K562 (cell line): Measurements from ENCODE around the gene RC3H2. TPM values are rescaled to one million over a fixed set of nuclear protein-coding genes. Genes with fewer than 3 reads are reported as not detected.

Source experiments
- ATAC-seq: fragments of 200-7000 bp; cut with Tn5 transposase; 3 replicates; pipeline ENCODE4 v1.9.1; 2020; ENCODE audit warnings: moderate library complexity
- BruUV-seq: library from RNA; stranded (reverse); fragments of 400-500 nt; replicated peaks from 2 replicates; lab custom pipeline; 2021; lab: Mats Ljungman, UMichigan
- CTCF ChIA-PET: fragments of 300-600 bp; formaldehyde crosslinking; extraction: SDS; loops from one replicate; lab custom pipeline; 2021; ENCODE audit warnings: low intra/inter-chr PET ratio; lab: Yijun Ruan, JAX
- POLR2A ChIA-PET: fragments of 300-600, 350-650 bp; sonication (Branson Sonifier 250); formaldehyde crosslinking; extraction: SDS; loops from one replicate; lab custom pipeline; 2021; ENCODE audit warnings: antibody characterized with exemption, inconsistent platforms; lab: Yijun Ruan, JAX
- DNase-seq, 4 experiments: peaks; one replicate each; pipeline versions ENCODE4 v3.0.0 to v3.0.0-alpha.2; 2011 to 2018; ENCODE audit warnings: low spot score in 3 of 4, mixed read lengths in 3 of 4; ENCODE audit errors: extremely low read depth in 1 of 4
- FAIRE-seq: peaks from 2 replicates; lab custom pipeline; 2011; peaks lifted over from hg19 to GRCh38; lab: Jason Lieb, UNC
- H2AFZ ChIP-seq: 2 replicates; pipeline ENCODE4 v1.6.0; 2011; ENCODE audit warnings: low read depth, low read length, control low read depth, inconsistent platforms
- H3K27ac ChIP-seq: fragments of 200-600 bp; 3 replicates; pipeline ENCODE4 v1.8.0; 2011; ENCODE audit warnings: low read depth, mild to moderate bottlenecking, control low read depth, inconsistent platforms, low read length, moderate library complexity, mixed read lengths; ENCODE audit errors: extremely low read depth
- H3K27me3 ChIP-seq, 2 experiments: fragments of 300-600 bp in 1 of 2; 2 replicates in 1 of 2; 3 replicates in 1 of 2; pipeline versions ENCODE4 v1.6.0 to v1.8.0; 2011; ENCODE audit warnings: inconsistent platforms in 2 of 2, low read length in 2 of 2, mild to moderate bottlenecking in 1 of 2, mixed read lengths in 1 of 2, moderate library complexity in 1 of 2; ENCODE audit not compliant: control insufficient read depth in 2 of 2, insufficient read depth in 2 of 2
- H3K36me3 ChIP-seq: fragments of 300-600 bp; 3 replicates; pipeline ENCODE4 v1.8.0; 2011; ENCODE audit warnings: mild to moderate bottlenecking, low read length, inconsistent platforms; ENCODE audit not compliant: control insufficient read depth, insufficient read depth
- H3K4me1 ChIP-seq, 2 experiments: fragments of 200-600 bp in 1 of 2; replicated peaks in 1 of 2; 2 replicates in 1 of 2; 3 replicates in 1 of 2; pipeline versions ENCODE4 v1.5.1 to v1.8.0; 2011; ENCODE audit warnings: inconsistent platforms in 2 of 2, low read length in 2 of 2, mild to moderate bottlenecking in 1 of 2, mixed read lengths in 1 of 2, moderate library complexity in 1 of 2; ENCODE audit not compliant: control insufficient read depth in 2 of 2, insufficient read depth in 2 of 2
- H3K4me2 ChIP-seq: 2 replicates; pipeline ENCODE4 v1.6.1; 2011; ENCODE audit warnings: low read length, control low read depth, inconsistent platforms, mixed read lengths; ENCODE audit not compliant: insufficient read depth
- H3K4me3 ChIP-seq: fragments of 200-600 bp; sonication (generic), shearing (Covaris generic); 2 replicates; pipeline ENCODE4 v1.5.1; 2016; ENCODE audit warnings: control low read depth, inconsistent platforms
- H3K79me2 ChIP-seq: fragments of 200-600 bp; 3 replicates; pipeline ENCODE4 v1.8.0; 2011; ENCODE audit warnings: low read length, inconsistent platforms; ENCODE audit not compliant: control insufficient read depth, insufficient read depth
- H3K9ac ChIP-seq, 2 experiments: 2 replicates each; pipeline versions ENCODE4 v1.6.0 to v1.6.1; 2011; ENCODE audit warnings: low read depth in 2 of 2, low read length in 2 of 2, control low read depth in 1 of 2, inconsistent platforms in 1 of 2, mild to moderate bottlenecking in 1 of 2, mixed read lengths in 1 of 2; ENCODE audit not compliant: insufficient read depth in 1 of 2
- H3K9me1 ChIP-seq: one replicate; pipeline ENCODE4 v1.6.0; 2011; ENCODE audit warnings: inconsistent platforms, mild to moderate bottlenecking, low read length, moderate library complexity; ENCODE audit not compliant: control insufficient read depth, insufficient read depth
- H3K9me3 ChIP-seq: replicated peaks from 2 replicates; pipeline ENCODE4 v1.5.1; 2011; ENCODE audit warnings: low read depth, low read length, inconsistent platforms; ENCODE audit not compliant: control insufficient read depth, insufficient read depth
- H4K20me1 ChIP-seq: replicated peaks from 2 replicates; pipeline ENCODE4 v1.6.1; 2011; ENCODE audit warnings: low read length, inconsistent platforms, mixed read lengths; ENCODE audit not compliant: control insufficient read depth, insufficient read depth
- BHLHE40 ChIP-seq: IDR thresholded peaks from 2 replicates; pipeline ENCODE4 v1.6.1; 2011; ENCODE audit warnings: low read length, improper control_type of control experiment
- CSDE1 ChIP-seq, 2 experiments: fragments of 450-650 bp; IDR thresholded peaks; 2 replicates each; pipeline ENCODE4 v1.6.1; 2016; ENCODE audit warnings: mild to moderate bottlenecking in 1 of 2
- HDAC8 ChIP-seq: fragments of 450-650 bp; IDR thresholded peaks from 2 replicates; pipeline ENCODE4 v1.6.1; 2016; ENCODE audit warnings: mild to moderate bottlenecking, missing genetic modification characterization, moderate library complexity, missing compliant biosample characterization
- L3MBTL2 ChIP-seq: fragments of 450-650 bp; IDR thresholded peaks from 2 replicates; pipeline ENCODE4 v1.6.1; 2016; ENCODE audit warnings: mild to moderate bottlenecking, moderate library complexity
- MTA3 ChIP-seq: fragments of 450-650 bp; formaldehyde crosslinking; IDR thresholded peaks from 2 replicates; pipeline ENCODE4 v1.6.1; 2017; ENCODE audit warnings: mild to moderate bottlenecking, borderline replicate concordance
- NFYB ChIP-seq: IDR thresholded peaks from 2 replicates; pipeline ENCODE4 v1.6.1; 2011; ENCODE audit warnings: mild to moderate bottlenecking, moderate library complexity; ENCODE audit not compliant: insufficient read length; ENCODE audit errors: extremely low read depth
- NRF1 ChIP-seq, 2 experiments: fragments of 450-650 bp; IDR thresholded peaks in 1 of 2; conservative IDR thresholded peaks in 1 of 2; 2 replicates each; pipeline ENCODE4 v1.6.1; 2014; ENCODE audit warnings: mild to moderate bottlenecking in 2 of 2
- SMAD4 ChIP-seq: fragments of 250-450 bp; sonication (Bioruptor Pico); conservative IDR thresholded peaks from 2 replicates; pipeline ENCODE4 v1.8.0; 2021; ENCODE audit warnings: inconsistent platforms, mild to moderate bottlenecking, moderate library complexity
- SMARCE1 ChIP-seq: fragments of 450-650 bp; IDR thresholded peaks from 2 replicates; pipeline ENCODE4 v1.7.1; 2016; ENCODE audit warnings: mild to moderate bottlenecking
- SOX6 ChIP-seq: fragments of 450-650 bp; IDR thresholded peaks from 2 replicates; pipeline ENCODE4 v1.6.1; 2014; ENCODE audit warnings: mild to moderate bottlenecking
- STAT5A ChIP-seq: IDR thresholded peaks from 2 replicates; pipeline ENCODE4 v1.6.1; 2012; ENCODE audit warnings: low read length, inconsistent platforms, borderline replicate concordance
- TAL1 ChIP-seq: fragments of 450-650 bp; IDR thresholded peaks from 2 replicates; pipeline ENCODE4 v1.6.1; 2016; ENCODE audit warnings: mild to moderate bottlenecking
- ZNF197 ChIP-seq: fragments of 200-800 bp; sonication (Bioruptor generic); IDR thresholded peaks from 2 replicates; pipeline ENCODE4 v1.6.1; 2016; ENCODE audit warnings: low read depth, missing genetic modification characterization, missing compliant biosample characterization
- ZNF445 ChIP-seq: fragments of 250-450 bp; sonication (Bioruptor Pico); IDR thresholded peaks from 2 replicates; pipeline ENCODE4 v1.4.0; 2020; ENCODE audit warnings: low read depth, mild to moderate bottlenecking, moderate library complexity
- ZNF717 ChIP-seq: fragments of 250-450 bp; sonication (Bioruptor Pico); IDR thresholded peaks from 2 replicates; pipeline ENCODE4 v1.5.0; 2021
- ZNF778 ChIP-seq: fragments of 450-650 bp; formaldehyde crosslinking; IDR thresholded peaks from 2 replicates; pipeline ENCODE4 v1.4.0; 2020; ENCODE audit warnings: mild to moderate bottlenecking, moderate library complexity
- WGBS: fragments of 100-300 bp; shearing (Covaris generic); methylation state at CpG from one replicate; pipeline ENCODE4 v1.1.6; 2016; ENCODE audit warnings: low coverage, mixed read lengths; ENCODE audit not compliant: insufficient coverage; ENCODE audit errors: missing lambda C conversion rate; 5-methylcytosine and 5-hydroxymethylcytosine counted together
- in situ Hi-C: fragments of 300-500 bp; cut with MboI; formaldehyde crosslinking; loops from 4 replicates; pipeline ENCODE4 v1.15.0; 2018; ENCODE audit warnings: inconsistent platforms, mixed read lengths
- intact Hi-C: fragments of 100-400 bp; cut with micrococcal nuclease; formaldehyde crosslinking; loops from 2 replicates; pipeline ENCODE4 v1.14.2; 2022
- polyA plus RNA-seq, 8 experiments: library from polyadenylated mRNA; depleted of rRNA in 4 of 8; stranded (reverse) in 5 of 8; unstranded in 3 of 8; fragments of >200 nt; fragmentation: Nextera tagmentation in 2 of 8; fragmentation: Illumina TruSeq in 1 of 8; extraction: Ambion mirVana in 2 of 8; extraction: Trizol in 1 of 8; gene quantifications; 2 replicates each; pipeline versions ENCODE4 v1.2.1 to v1.2.3, GENCODE V29; 2011 to 2014; ENCODE audit warnings: inconsistent platforms in 1 of 8, missing spikeins in 1 of 8
- total RNA-seq, 7 experiments: library from RNA; depleted of rRNA in 6 of 7; stranded (reverse); fragments of >200 nt in 6 of 7; fragmentation: Illumina TruSeq in 2 of 7; extraction: Trizol in 2 of 7; gene quantifications; 2 replicates each; pipeline versions ENCODE4 v1.2.1 to v1.2.3, GENCODE V29; 2011 to 2021; ENCODE audit warnings: low replicate concordance in 1 of 7
- TF ChIP-seq, protein P1 (sequence below): fragments of 450-650 bp; conservative IDR thresholded peaks from 2 replicates; pipeline ENCODE4 v1.6.1; 2016; ENCODE audit warnings: missing genetic modification characterization, low read depth, mild to moderate bottlenecking, missing compliant biosample characterization, moderate library complexity
- TF ChIP-seq, protein P2 (sequence below): sonication (generic); formaldehyde crosslinking; IDR thresholded peaks from 2 replicates; pipeline ENCODE4 v1.8.0; 2022; ENCODE audit warnings: mild to moderate bottlenecking, missing genetic modification reagents
- TF ChIP-seq, protein P3 (sequence below): sonication (generic); formaldehyde crosslinking; IDR thresholded peaks from 2 replicates; pipeline ENCODE4 v1.8.1; 2023; ENCODE audit warnings: mild to moderate bottlenecking, missing genetic modification reagents

RC3H2 gene
- total and polyA plus RNA-seq, 9 of the 15 experiments (the other 6 are each of a cell fraction or from before 2014, with no cell fraction given), result 5.6 to 35.4 (median 18.6) TPM

DNA sequence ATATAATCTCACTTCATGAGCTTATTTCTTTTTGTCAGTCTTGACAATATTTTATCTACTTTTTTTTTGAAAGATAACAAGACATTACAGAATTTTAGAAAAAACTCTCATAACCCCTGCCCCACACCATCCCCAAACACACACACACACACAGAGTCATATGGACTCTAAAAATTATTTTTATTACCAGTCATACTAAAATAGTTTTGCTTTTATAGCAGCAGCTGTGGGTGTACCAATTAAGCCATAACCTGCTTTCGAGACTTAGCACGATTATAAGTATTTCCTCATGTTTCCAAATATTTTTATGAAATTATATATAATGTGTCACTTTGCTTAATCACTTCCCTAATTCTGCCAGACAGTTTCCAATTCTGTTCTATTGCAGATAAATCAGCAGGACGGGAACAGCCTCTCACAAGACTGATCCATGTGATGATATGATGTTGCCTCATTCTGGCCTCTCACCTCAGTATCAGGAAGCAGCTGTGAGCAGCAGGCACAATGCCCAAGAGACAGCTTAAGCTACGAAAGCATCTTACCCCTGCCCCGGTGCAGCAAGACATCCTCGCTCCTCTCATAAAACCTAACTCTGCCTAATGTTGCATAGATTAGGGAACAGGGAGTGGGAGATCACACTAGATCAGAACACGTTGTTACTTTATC, 83.7 kb downstream of the RC3H2 start:
- no peak overlapping the region; the same call in 2 of the 3 replicates for H3K27ac ChIP-seq
- intact Hi-C loops, result no loop called here
- no peak for TF ChIP-seq ZNF717
- TF ChIP-seq, protein P1, sequence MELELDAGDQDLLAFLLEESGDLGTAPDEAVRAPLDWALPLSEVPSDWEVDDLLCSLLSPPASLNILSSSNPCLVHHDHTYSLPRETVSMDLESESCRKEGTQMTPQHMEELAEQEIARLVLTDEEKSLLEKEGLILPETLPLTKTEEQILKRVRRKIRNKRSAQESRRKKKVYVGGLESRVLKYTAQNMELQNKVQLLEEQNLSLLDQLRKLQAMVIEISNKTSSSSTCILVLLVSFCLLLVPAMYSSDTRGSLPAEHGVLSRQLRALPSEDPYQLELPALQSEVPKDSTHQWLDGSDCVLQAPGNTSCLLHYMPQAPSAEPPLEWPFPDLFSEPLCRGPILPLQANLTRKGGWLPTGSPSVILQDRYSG (tag), result no peak
- TF ChIP-seq ZNF778 (CRISPR knock-in tag), result no peak
- TF ChIP-seq NFYB, result no peak
- 0 out of 2 replicates have a peak, but pooled peaks have one; percentile 45 for TF ChIP-seq MTA3
- peak; percentile 70; the same call in 1 of the 2 replicates for TF ChIP-seq SMARCE1
- peak; percentile 69 for TF ChIP-seq TAL1
- no peak for TF ChIP-seq HDAC8 (tag)
- TF ChIP-seq SOX6, result peak; percentile 74; the same call in 1 of the 2 replicates
- no peak for TF ChIP-seq CSDE1 (IDR thresholded peaks at IDR 0.05)
- TF ChIP-seq ZNF445 (CRISPR knock-in tag), result no peak
- TF ChIP-seq NRF1 (conservative IDR thresholded peaks at IDR 0.05 in 1 of 2, IDR thresholded peaks at IDR 0.05 in 1 of 2), result no peak
- TF ChIP-seq STAT5A, result peak; percentile 39; the same call in 1 of the 2 replicates
- TF ChIP-seq ZNF197, result 0 out of 2 replicates have a peak, but pooled peaks have one; percentile 29
- TF ChIP-seq L3MBTL2, result peak; percentile 79
- TF ChIP-seq, protein P2, sequence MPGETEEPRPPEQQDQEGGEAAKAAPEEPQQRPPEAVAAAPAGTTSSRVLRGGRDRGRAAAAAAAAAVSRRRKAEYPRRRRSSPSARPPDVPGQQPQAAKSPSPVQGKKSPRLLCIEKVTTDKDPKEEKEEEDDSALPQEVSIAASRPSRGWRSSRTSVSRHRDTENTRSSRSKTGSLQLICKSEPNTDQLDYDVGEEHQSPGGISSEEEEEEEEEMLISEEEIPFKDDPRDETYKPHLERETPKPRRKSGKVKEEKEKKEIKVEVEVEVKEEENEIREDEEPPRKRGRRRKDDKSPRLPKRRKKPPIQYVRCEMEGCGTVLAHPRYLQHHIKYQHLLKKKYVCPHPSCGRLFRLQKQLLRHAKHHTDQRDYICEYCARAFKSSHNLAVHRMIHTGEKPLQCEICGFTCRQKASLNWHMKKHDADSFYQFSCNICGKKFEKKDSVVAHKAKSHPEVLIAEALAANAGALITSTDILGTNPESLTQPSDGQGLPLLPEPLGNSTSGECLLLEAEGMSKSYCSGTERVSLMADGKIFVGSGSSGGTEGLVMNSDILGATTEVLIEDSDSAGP (CRISPR knock-in tag), result no peak
- TF ChIP-seq BHLHE40, result peak; percentile 69
- TF ChIP-seq SMAD4 (CRISPR knock-in tag), result peak; percentile 88
- TF ChIP-seq, protein P3, sequence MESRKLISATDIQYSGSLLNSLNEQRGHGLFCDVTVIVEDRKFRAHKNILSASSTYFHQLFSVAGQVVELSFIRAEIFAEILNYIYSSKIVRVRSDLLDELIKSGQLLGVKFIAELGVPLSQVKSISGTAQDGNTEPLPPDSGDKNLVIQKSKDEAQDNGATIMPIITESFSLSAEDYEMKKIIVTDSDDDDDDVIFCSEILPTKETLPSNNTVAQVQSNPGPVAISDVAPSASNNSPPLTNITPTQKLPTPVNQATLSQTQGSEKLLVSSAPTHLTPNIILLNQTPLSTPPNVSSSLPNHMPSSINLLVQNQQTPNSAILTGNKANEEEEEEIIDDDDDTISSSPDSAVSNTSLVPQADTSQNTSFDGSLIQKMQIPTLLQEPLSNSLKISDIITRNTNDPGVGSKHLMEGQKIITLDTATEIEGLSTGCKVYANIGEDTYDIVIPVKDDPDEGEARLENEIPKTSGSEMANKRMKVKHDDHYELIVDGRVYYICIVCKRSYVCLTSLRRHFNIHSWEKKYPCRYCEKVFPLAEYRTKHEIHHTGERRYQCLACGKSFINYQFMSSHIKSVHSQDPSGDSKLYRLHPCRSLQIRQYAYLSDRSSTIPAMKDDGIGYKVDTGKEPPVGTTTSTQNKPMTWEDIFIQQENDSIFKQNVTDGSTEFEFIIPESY (CRISPR knock-in tag), result no peak

More for the DNA sequence above, 83.7 kb downstream of the RC3H2 start:
- WGBS, result 18% methylated on average over 7 of the region's 7 CpGs
- Histone ChIP-seq H3K9me3 (no peaks in the 10 kb centered on the region), H3K9ac (peak overlapping the region in 1 of 2 experiments; percentile 59; a peak in 1 of 4 replicates), H3K36me3 (peaks cover 77% of the 10 kb centered on the region), H3K4me3 (no peak overlapping the region), H2AFZ (no peak overlapping the region), H4K20me1 (0 out of 2 replicates have a peak, but pooled peaks cover 5% of the 10 kb centered on the region), H3K9me1 (no peaks in the 10 kb centered on the region), H3K4me1 (peaks cover 7 to 11% of the 10 kb centered on the region in 2 experiments; a peak in 4 of 5 replicates), H3K79me2 (peaks cover 22% of the 10 kb centered on the region), H3K27me3 (no peaks in the 10 kb centered on the region), H3K4me2 (peak overlapping the region; percentile 23; the same call in 1 of the 2 replicates)
- ATAC-seq (peak; percentile 82), DNase-seq (peak in 2 of 4 experiments; percentile 32 to 58), FAIRE-seq (peak; percentile 80)
- POLR2A ChIA-PET, result no interaction called here
- in situ Hi-C loops, result loop anchor here (10.0 kb wide), 1 partner anchor 523 kb away; no protein-coding TSS in a partner anchor
- BruUV-seq, result no TSS peak
- CTCF ChIA-PET, result no interaction called here
